DOHH2 (cell line): Measurements from ENCODE around the gene CENPU.

ENCODE experiments used
- H3F3A ChIP-seq: fragments of 200-600 bp; sonication (generic), shearing (Covaris generic); 2 replicates; pipeline ENCODE4 v1.6.0; 2016; ENCODE audit warnings: antibody characterized with exemption, mild to moderate bottlenecking; ENCODE audit not compliant: control insufficient read depth, insufficient read depth
- H3K27ac ChIP-seq: fragments of 200-600 bp; sonication (generic); 2 replicates; pipeline ENCODE4 v1.5.1; 2014; ENCODE audit warnings: low read depth, mild to moderate bottlenecking, low read length, moderate library complexity
- H3K27me3 ChIP-seq: fragments of 200-600 bp; sonication (generic); 2 replicates; pipeline ENCODE4 v1.6.1; 2014; ENCODE audit warnings: mild to moderate bottlenecking, low read length, mixed read lengths; ENCODE audit not compliant: control insufficient read depth
- H3K36me3 ChIP-seq: fragments of 200-600 bp; sonication (generic); 2 replicates; pipeline ENCODE4 v1.6.1; 2014; ENCODE audit warnings: mild to moderate bottlenecking, low read length, moderate library complexity, mixed read lengths; ENCODE audit not compliant: control insufficient read depth
- H3K4me1 ChIP-seq: fragments of 200-600 bp; sonication (generic); 2 replicates; pipeline ENCODE4 v1.6.1; 2014; ENCODE audit warnings: mild to moderate bottlenecking, low read length, mixed read lengths; ENCODE audit not compliant: control insufficient read depth
- H3K4me2 ChIP-seq: fragments of 200-600 bp; sonication (generic); 2 replicates; pipeline ENCODE4 v1.6.0; 2014; ENCODE audit warnings: mild to moderate bottlenecking, low read length, moderate library complexity
- H3K4me3 ChIP-seq: fragments of 200-600 bp; sonication (generic); 2 replicates; pipeline ENCODE4 v1.5.1; 2014; ENCODE audit warnings: mild to moderate bottlenecking, low read length, mixed read lengths
- H3K79me2 ChIP-seq: fragments of 200-600 bp; sonication (generic); 2 replicates; pipeline ENCODE4 v1.6.1; 2014; ENCODE audit warnings: mild to moderate bottlenecking, low read length, mixed read lengths; ENCODE audit not compliant: control insufficient read depth
- H3K9me2 ChIP-seq: fragments of 200-600 bp; sonication (generic); replicated peaks from 2 replicates; pipeline ENCODE4 v1.6.1; 2014; ENCODE audit warnings: mild to moderate bottlenecking, low read length, mixed read lengths; ENCODE audit not compliant: control insufficient read depth
- H3K9me3 ChIP-seq: fragments of 200-600 bp; sonication (generic); 2 replicates; pipeline ENCODE4 v1.6.1; 2014; ENCODE audit warnings: antibody characterized with exemption, low read length, mixed read lengths; ENCODE audit not compliant: control insufficient read depth, insufficient read depth
- H4K20me1 ChIP-seq: fragments of 200-600 bp; sonication (generic); 2 replicates; pipeline ENCODE4 v1.6.0; 2014; ENCODE audit warnings: low read depth, mild to moderate bottlenecking, antibody characterized with exemption, low read length, moderate library complexity; ENCODE audit not compliant: control insufficient read depth, insufficient read depth
- CTCF ChIP-seq: fragments of 200-600 bp; sonication (generic); IDR thresholded peaks from one replicate; pipeline ENCODE4 v1.5.1; 2014; ENCODE audit warnings: antibody characterized with exemption, mild to moderate bottlenecking, low read depth, low read length; ENCODE audit not compliant: poor library complexity, severe bottlenecking
- EZH2phosphoT487 ChIP-seq: fragments of 200-600 bp; sonication (generic); IDR thresholded peaks from 2 replicates; pipeline ENCODE4 v1.6.1; 2017; ENCODE audit warnings: borderline replicate concordance, mild to moderate bottlenecking, antibody characterized with exemption, low read length, moderate library complexity, mixed read lengths

CENPU gene

GRCh38 chr4:184644553-184645307 is 89.2 kb downstream of the CENPU start:
- Histone ChIP-seq H3K27me3 (no peaks in the 10 kb centered on the region), H3K36me3 (peaks cover 63% of the 10 kb centered on the region), H3F3A (no peaks in the 10 kb centered on the region), H3K4me1 (peaks cover 40% of the 10 kb centered on the region), H4K20me1 (peaks cover 14% of the 10 kb centered on the region; the same call in 1 of the 2 replicates), H3K9me3 (no peaks in the 10 kb centered on the region), H3K79me2 (peaks cover 92% of the 10 kb centered on the region), H3K27ac (no peak overlapping the region), H3K4me2 (no peak overlapping the region), H3K4me3 (no peak overlapping the region), H3K9me2 (no peaks in the 10 kb centered on the region)
- TF ChIP-seq EZH2phosphoT487 (no peak), CTCF (no peak)
